Measurements from ENCODE around the gene LIN52.

Gene LIN52

DNA sequence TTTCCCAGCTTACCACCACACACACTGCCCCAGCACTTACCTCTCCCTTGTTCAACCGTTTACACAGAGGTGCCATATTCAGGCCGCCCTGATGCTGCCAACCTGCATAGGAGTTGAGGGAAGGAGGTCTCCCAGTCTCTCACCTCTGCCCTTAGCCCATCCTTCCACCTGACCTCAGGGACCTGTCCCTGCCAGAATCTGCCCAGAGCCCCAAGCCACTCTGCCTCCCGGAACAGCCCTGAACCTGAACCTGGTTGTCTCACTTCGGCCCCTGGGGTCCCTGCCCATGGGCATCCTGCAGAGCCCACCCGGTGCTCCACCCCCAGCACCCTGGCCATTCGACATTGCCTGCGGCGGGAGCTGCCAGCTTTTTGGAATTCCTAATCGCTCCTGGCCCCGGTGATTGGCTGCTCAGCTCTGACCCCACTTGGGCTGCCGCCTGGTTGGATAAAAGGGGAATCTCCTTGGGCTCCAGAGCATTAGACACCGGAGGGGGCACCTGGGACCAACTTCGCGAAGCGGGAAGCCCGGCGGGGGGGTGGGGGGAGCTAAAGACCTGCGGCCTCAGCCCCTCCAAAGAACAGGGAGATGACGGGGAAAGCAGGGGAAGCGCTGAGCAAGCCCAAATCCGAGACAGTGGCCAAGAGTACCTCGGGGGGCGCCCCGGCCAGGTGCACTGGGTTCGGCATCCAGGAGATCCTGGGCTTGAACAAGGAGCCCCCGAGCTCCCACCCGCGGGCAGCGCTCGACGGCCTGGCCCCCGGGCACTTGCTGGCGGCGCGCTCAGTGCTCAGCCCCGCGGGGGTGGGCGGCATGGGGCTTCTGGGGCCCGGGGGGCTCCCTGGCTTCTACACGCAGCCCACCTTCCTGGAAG, 154.5 kb downstream of the LIN52 start, which contains the start of gene VSX2:
VSX2 (plus strand) TSS at position 476 of the 874 bp plus-strand sequence; CDS start at position 589, 113 bp downstream.
- no peaks in the 10 kb centered on the region for H3K79me2 ChIP-seq (ENCODE audit: insufficient read depth, low read length)
- peaks cover 11% of the 10 kb centered on the region for H3K27me3 ChIP-seq (ENCODE audit: insufficient read depth, low read length, poor library complexity)
- H3K9ac ChIP-seq (ENCODE audit: low read depth, low read length): no peak within 1 kb of the TSS
- H3K4me2 ChIP-seq (ENCODE audit: insufficient read depth, low read length): no peak within 1 kb of the TSS
- no peak for DNase-seq
- H3K4me3 ChIP-seq (ENCODE audit: low read depth in 1 of 2, low read length in 2 of 2): no peak within 1 kb of the TSS
- ATAC-seq (ENCODE audit: insufficient read depth, low read depth): no peak
- H3K4me1 ChIP-seq (ENCODE audit: insufficient read depth, low read length): no peaks in the 10 kb centered on the region
- no peaks in the 10 kb centered on the region for H4K20me1 ChIP-seq (ENCODE audit: insufficient read depth, low read length)
- no peak within 1 kb of the TSS for H2AFZ ChIP-seq (ENCODE audit: low read depth, low read length)
- TF ChIP-seq, protein P1, sequence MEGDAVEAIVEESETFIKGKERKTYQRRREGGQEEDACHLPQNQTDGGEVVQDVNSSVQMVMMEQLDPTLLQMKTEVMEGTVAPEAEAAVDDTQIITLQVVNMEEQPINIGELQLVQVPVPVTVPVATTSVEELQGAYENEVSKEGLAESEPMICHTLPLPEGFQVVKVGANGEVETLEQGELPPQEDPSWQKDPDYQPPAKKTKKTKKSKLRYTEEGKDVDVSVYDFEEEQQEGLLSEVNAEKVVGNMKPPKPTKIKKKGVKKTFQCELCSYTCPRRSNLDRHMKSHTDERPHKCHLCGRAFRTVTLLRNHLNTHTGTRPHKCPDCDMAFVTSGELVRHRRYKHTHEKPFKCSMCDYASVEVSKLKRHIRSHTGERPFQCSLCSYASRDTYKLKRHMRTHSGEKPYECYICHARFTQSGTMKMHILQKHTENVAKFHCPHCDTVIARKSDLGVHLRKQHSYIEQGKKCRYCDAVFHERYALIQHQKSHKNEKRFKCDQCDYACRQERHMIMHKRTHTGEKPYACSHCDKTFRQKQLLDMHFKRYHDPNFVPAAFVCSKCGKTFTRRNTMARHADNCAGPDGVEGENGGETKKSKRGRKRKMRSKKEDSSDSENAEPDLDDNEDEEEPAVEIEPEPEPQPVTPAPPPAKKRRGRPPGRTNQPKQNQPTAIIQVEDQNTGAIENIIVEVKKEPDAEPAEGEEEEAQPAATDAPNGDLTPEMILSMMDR (IDR thresholded peaks at IDR 0.05; ENCODE audit: borderline replicate concordance, extremely low read depth, low read length, poor library complexity, severe bottlenecking): no peak
- H3K27ac ChIP-seq (ENCODE audit: low read length): no peak within 1 kb of the TSS
- H3K36me3 ChIP-seq (ENCODE audit: insufficient read depth, low read length): no peaks in the 10 kb centered on the region
- H3K9me3 ChIP-seq (ENCODE audit: insufficient read depth, low read length, severe bottlenecking): no peaks in the 10 kb centered on the region

DNA sequence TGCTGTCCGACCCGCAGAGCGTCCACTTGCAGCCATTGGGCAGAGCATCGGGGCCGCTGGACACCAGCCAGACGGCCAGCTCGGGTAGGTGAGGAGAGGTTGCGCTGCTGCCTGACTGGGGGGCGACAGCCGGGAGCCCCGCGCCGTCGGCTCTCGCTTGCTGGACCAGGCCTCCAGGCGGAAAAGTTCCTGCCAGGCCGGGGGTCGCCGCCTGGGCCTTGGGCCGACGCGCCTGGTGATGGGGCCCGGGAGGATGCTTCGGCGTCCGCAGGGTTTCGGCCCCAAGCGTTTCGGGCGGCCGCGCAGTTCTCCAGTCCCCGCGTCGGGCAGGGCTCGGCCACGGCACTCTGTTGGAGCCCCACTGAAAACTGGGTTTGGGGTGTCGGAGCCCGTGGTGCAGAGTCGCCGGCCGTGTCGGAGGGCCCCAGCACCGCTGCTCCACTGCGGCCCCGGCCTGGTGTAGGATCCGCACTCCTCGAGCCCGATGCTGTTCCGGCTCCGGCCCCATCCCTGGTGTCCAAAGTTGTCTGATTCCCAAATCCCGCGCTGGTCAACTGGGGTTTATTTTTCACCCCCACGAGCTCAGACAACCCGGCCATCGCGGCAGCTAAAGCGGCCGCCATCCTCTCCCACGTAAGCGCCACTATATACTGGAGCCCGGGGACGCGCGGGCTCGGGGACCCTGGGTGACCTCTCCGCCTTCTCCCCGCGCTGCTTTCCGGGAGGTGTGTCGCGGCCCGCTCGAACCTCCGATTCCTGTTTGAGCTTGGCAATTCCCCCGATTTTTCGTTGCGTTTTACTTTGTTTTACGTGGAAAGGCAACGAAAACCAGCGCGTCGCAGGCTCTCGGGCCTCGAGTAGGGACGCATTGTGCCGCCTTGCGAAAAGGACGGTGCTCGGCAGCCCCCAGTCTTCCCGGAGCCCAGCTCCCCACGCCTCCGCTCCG, 155.4 kb downstream of the LIN52 start:
- H4K20me1 ChIP-seq (ENCODE audit: insufficient read depth, low read length): no peaks in the 10 kb centered on the region
- no peak overlapping the region for H2AFZ ChIP-seq (ENCODE audit: low read depth, low read length)
- no peaks in the 10 kb centered on the region for H3K4me1 ChIP-seq (ENCODE audit: insufficient read depth, low read length)
- H3K36me3 ChIP-seq (ENCODE audit: insufficient read depth, low read length): no peaks in the 10 kb centered on the region
- H3K9me3 ChIP-seq (ENCODE audit: insufficient read depth, low read length, severe bottlenecking): no peaks in the 10 kb centered on the region
- peaks cover 11% of the 10 kb centered on the region for H3K27me3 ChIP-seq (ENCODE audit: insufficient read depth, low read length, poor library complexity)
- H3K79me2 ChIP-seq (ENCODE audit: insufficient read depth, low read length): no peaks in the 10 kb centered on the region
- H3K4me2 ChIP-seq (ENCODE audit: insufficient read depth, low read length): no peak overlapping the region
- no peak overlapping the region for H3K4me3 ChIP-seq (ENCODE audit: low read depth in 1 of 2, low read length in 2 of 2)
- DNase-seq (no peak), ATAC-seq (ENCODE audit: insufficient read depth, low read depth) (no peak)
- TF ChIP-seq EZH2 (IDR thresholded peaks at IDR 0.05; ENCODE audit: borderline replicate concordance, low read depth, low read length, severe bottlenecking): no peak
- TF ChIP-seq, protein P1 (IDR thresholded peaks at IDR 0.05; ENCODE audit: borderline replicate concordance, extremely low read depth, low read length, poor library complexity, severe bottlenecking): no peak
- no peak overlapping the region for H3K27ac ChIP-seq (ENCODE audit: low read length)
- H3K9ac ChIP-seq (ENCODE audit: low read depth, low read length): no peak overlapping the region

DNA sequence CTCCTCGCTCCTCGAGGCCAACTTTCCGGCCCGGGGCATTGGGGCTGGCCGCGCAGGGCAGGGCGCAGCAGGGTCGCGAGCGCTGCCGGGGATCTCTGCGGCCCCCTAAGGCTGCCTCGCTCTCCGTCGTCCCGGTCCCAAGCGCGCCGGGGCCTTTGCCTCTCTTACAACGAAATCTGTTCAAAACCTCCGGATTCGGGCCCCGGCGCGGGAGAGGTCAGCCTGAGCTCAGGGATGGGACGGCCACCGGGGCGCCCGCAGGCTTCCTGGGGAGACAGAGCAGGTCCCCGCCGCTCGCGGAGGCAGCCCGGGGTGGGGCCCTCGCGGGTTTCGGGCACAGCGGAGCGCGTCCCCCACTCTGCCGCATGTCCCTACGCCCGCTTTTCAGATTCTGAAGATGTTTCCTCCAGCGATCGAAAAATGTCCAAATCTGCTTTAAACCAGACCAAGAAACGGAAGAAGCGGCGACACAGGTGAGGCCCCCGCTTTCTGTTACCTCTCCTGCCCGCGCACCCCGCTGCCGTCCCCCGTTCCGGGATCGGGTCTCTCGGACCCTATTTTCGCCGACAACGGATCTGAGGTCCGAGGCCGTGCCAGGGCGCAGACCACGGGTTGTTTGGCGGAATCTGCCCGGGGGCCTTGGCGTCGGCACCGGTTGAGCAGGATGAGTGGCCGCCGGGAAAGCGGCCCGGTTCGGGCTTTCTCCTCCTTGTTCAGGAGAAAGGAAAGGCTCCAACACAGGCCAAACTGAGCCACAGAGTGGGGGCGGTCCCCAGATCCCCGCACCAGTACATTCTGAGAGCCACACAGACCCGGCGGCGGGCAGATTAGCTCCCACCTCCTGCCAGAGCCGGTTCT, 156.3 kb downstream of the LIN52 start:
- no peaks in the 10 kb centered on the region for H3K36me3 ChIP-seq (ENCODE audit: insufficient read depth, low read length)
- no peak overlapping the region for H3K27ac ChIP-seq (ENCODE audit: low read length)
- no peak overlapping the region for H3K9ac ChIP-seq (ENCODE audit: low read depth, low read length)
- no peak for TF ChIP-seq EZH2 (IDR thresholded peaks at IDR 0.05; ENCODE audit: borderline replicate concordance, low read depth, low read length, severe bottlenecking)
- TF ChIP-seq, protein P1 (IDR thresholded peaks at IDR 0.05; ENCODE audit: borderline replicate concordance, extremely low read depth, low read length, poor library complexity, severe bottlenecking): no peak
- H3K4me1 ChIP-seq (ENCODE audit: insufficient read depth, low read length): no peaks in the 10 kb centered on the region
- H2AFZ ChIP-seq (ENCODE audit: low read depth, low read length): no peak overlapping the region
- DNase-seq (no peak), ATAC-seq (ENCODE audit: insufficient read depth, low read depth) (no peak)
- H3K9me3 ChIP-seq (ENCODE audit: insufficient read depth, low read length, severe bottlenecking): no peaks in the 10 kb centered on the region
- H3K79me2 ChIP-seq (ENCODE audit: insufficient read depth, low read length): no peaks in the 10 kb centered on the region
- no peak overlapping the region for H3K4me3 ChIP-seq (ENCODE audit: low read depth in 1 of 2, low read length in 2 of 2)
- no peaks in the 10 kb centered on the region for H4K20me1 ChIP-seq (ENCODE audit: insufficient read depth, low read length)
- peaks cover 11% of the 10 kb centered on the region for H3K27me3 ChIP-seq (ENCODE audit: insufficient read depth, low read length, poor library complexity)
- H3K4me2 ChIP-seq (ENCODE audit: insufficient read depth, low read length): no peak overlapping the region

Measured in DND-41 (cell line).